ENCODE data around the gene DPH1. TPM values are rescaled to one million over a fixed set of nuclear protein-coding genes. Genes with fewer than 3 reads are reported as not detected.
A peak's percentile ranks its signal among the peaks of the same experiment; 100 is the strongest.

DPH1 gene
- total RNA-seq, 1 donor from 2014 or later: 43.0 TPM

DNA sequence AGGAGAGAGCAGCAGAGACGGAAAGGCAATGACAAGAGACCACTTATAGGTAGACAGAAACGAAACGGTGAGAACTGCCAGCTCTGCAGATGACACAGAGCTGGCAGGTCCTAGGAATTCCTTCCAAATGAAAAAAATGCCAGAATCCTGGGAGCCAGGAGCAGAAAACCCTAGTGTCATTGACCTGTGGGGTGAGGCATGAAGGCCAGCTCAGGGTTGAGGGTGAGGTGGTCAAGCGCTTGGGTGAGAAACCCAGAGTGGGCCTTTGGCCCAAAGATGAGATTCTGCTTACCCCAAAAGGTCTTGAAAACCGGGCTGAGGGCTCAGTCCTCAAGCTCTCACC lies 34.2 kb downstream of the DPH1 start:
- TF ChIP-seq, protein P1, sequence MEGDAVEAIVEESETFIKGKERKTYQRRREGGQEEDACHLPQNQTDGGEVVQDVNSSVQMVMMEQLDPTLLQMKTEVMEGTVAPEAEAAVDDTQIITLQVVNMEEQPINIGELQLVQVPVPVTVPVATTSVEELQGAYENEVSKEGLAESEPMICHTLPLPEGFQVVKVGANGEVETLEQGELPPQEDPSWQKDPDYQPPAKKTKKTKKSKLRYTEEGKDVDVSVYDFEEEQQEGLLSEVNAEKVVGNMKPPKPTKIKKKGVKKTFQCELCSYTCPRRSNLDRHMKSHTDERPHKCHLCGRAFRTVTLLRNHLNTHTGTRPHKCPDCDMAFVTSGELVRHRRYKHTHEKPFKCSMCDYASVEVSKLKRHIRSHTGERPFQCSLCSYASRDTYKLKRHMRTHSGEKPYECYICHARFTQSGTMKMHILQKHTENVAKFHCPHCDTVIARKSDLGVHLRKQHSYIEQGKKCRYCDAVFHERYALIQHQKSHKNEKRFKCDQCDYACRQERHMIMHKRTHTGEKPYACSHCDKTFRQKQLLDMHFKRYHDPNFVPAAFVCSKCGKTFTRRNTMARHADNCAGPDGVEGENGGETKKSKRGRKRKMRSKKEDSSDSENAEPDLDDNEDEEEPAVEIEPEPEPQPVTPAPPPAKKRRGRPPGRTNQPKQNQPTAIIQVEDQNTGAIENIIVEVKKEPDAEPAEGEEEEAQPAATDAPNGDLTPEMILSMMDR (IDR thresholded peaks at IDR 0.05): no peak
- Histone ChIP-seq H3K9me3 (no peaks in the 10 kb centered on the region), H3K36me3 (peaks cover 0 to 15% of the 10 kb centered on the region in 2 donors), H3K4me3 (no peak overlapping the region), H3K4me1 (peaks cover 80% of the 10 kb centered on the region), H3K27me3 (no peaks in the 10 kb centered on the region), H3K27ac (peak overlapping the region; percentile 95)
- intact Hi-C loops (cut with DNase I): no loop called here
- no peak for DNase-seq (ENCODE audit: extremely low spot score in 2 of 2)

DNA sequence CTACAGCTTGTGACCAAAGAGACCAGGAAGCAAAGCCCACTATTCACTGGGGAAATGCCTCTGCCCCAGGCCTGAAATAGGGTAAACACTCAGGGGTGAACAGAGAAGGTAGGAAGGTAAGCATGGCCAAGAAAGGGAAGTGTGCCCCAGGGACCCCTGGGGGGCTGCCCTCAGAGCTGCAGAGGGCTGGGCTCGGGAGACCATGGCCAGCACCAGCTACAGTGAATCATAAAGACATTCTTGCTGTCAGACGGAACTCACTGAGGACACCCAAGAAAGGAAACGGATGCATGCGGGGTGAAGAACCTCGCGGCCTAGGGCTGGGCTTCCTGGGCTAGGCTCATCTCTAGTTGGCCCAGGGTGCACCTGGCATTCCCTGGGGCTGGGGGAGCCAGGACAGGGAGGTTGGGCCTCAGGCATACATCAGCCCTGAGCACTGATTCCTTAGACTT lies 34.6 kb downstream of the DPH1 start:
- intact Hi-C loops (cut with DNase I): no loop called here
- Histone ChIP-seq H3K4me3 (no peak overlapping the region), H3K27me3 (no peaks in the 10 kb centered on the region), H3K4me1 (peaks cover 76% of the 10 kb centered on the region), H3K36me3 (peaks cover 0 to 12% of the 10 kb centered on the region in 2 donors), H3K9me3 (no peaks in the 10 kb centered on the region), H3K27ac (peak overlapping the region; percentile 95)
- no peak for DNase-seq (ENCODE audit: extremely low spot score in 2 of 2)
- no peak for TF ChIP-seq POLR2A (IDR thresholded peaks at IDR 0.05)
- TF ChIP-seq POLR2AphosphoS5 (IDR thresholded peaks at IDR 0.05; ENCODE audit: insufficient read depth in 1 of 2, low read depth in 1 of 2): peak in 1 of 2 donors; percentile 10

DNA sequence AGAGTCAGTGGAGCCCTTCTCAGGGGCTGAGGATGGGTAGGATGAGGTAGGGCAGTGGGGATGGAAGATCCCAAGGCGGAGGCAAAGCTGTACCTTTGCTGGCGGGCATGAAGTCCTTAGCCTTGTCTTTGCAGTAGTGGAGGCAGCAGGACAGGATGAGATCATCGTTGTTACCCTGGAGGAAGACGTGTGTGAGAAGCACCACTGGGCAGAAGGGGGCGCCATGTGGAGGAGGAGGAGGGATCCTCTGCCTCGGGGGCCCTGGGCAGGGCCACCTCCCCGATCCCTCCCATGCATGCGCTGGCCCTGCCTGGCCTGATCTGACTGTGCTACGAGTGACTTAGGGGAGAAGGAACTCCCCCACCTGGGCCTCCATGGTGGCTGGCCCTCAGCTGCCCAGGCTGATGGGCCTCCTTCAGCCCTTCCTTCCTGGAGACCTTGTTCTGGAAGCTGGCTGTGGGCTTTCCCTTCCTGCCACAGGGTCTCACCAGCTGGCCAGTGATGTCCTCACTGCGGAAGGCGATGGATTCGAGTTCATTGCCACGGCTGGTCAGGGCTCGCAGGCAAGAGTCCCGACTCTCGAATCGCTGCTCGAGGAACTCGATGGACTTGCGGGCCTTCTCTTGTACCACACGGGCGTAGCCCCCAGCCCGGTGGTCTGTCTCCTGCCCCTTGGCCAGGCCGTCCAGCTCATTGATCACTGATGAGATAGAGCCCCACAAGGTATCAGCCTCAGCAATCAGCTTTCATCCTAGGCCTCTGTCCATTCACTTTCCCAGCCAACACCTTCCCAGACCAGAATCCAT lies 35.2 kb downstream of the DPH1 start:
- no peak for DNase-seq (ENCODE audit: extremely low spot score in 2 of 2)
- Histone ChIP-seq H3K36me3 (peaks cover 0 to 12% of the 10 kb centered on the region in 2 donors), H3K27ac (peak overlapping the region; percentile 95), H3K9me3 (no peaks in the 10 kb centered on the region), H3K4me3 (no peak overlapping the region), H3K4me1 (peaks cover 70% of the 10 kb centered on the region), H3K27me3 (no peaks in the 10 kb centered on the region)
- TF ChIP-seq, protein P1 (IDR thresholded peaks at IDR 0.05): no peak
- TF ChIP-seq POLR2A (IDR thresholded peaks at IDR 0.05) (no peak), POLR2AphosphoS5 (IDR thresholded peaks at IDR 0.05; ENCODE audit: insufficient read depth in 1 of 2, low read depth in 1 of 2) (no peak)
- intact Hi-C loops (cut with DNase I): no loop called here

DNA sequence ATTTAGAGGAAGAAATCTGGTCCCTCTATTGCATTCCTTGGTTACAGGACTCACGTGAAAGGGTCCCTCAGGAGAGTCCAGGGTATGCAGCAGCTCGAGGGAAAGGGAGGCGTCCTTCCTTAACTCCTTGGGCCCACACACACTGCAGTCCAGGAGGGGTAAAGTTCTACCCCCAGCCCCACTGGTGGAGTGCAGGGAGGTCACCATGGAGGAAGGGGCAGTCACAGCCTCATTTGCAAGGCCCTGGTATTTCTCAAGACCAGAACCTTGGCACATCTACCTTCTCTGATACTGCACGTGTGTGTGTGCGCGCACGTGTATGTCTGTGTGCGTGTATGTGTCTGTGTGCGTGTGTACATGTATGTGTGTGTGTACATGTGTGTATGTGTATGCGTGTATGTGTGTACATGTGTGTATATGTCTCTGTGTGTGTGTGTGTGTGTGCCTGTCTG lies 36.0 kb downstream of the DPH1 start:
- no peak overlapping the region for H3K4me3 ChIP-seq
- H3K27me3 ChIP-seq: no peaks in the 10 kb centered on the region
- intact Hi-C loops (cut with DNase I): no loop called here
- no peaks in the 10 kb centered on the region for H3K9me3 ChIP-seq
- H3K4me1 ChIP-seq: peaks cover 67% of the 10 kb centered on the region
- TF ChIP-seq POLR2AphosphoS5 (IDR thresholded peaks at IDR 0.05; ENCODE audit: insufficient read depth in 1 of 2, low read depth in 1 of 2): no peak
- TF ChIP-seq, protein P1 (IDR thresholded peaks at IDR 0.05): no peak
- TF ChIP-seq POLR2A (IDR thresholded peaks at IDR 0.05): no peak
- peak overlapping the region; percentile 95 for H3K27ac ChIP-seq
- no peak for DNase-seq (ENCODE audit: extremely low spot score in 2 of 2)
- H3K36me3 ChIP-seq: peaks cover 0 to 12% of the 10 kb centered on the region in 2 donors

DNA sequence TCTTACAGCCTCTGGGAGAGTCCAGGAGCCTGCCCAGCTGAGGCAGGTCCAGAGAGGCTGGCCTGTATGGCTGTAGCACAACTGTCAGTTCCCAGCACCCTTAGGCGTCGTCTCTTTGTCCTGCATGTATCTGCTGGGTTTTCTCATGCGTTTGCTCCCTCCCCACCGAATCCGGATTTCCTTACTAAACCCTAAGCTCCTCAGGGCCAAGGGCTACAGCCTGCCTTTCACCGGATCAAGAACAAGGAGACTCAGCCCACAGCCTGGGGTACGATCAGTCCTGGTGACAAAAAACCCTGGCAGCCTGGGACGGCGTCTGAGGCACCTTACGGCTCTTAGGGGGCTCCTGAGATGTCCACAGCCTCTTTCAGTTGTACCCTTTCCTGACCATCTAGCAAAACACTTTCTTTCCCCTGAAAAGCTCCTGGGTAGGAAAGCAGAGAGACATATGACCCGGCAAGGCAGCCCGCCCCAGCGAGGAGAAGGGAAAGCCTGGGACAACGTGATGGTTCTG lies 37.2 kb downstream of the DPH1 start:
- Histone ChIP-seq H3K9me3 (no peaks in the 10 kb centered on the region), H3K27ac (peak overlapping the region; percentile 95), H3K4me1 (peaks cover 78% of the 10 kb centered on the region), H3K4me3 (no peak overlapping the region), H3K27me3 (no peaks in the 10 kb centered on the region), H3K36me3 (peaks cover 0 to 12% of the 10 kb centered on the region in 2 donors)
- no peak for DNase-seq (ENCODE audit: extremely low spot score in 2 of 2)
- TF ChIP-seq, protein P1 (IDR thresholded peaks at IDR 0.05): no peak
- TF ChIP-seq POLR2A (IDR thresholded peaks at IDR 0.05): no peak
- no peak for TF ChIP-seq POLR2AphosphoS5 (IDR thresholded peaks at IDR 0.05; ENCODE audit: insufficient read depth in 1 of 2, low read depth in 1 of 2)
- intact Hi-C loops (cut with DNase I): no loop called here

Data from vagina (tissue), 2 donors.